Osteoblast (primary cell): ENCODE data around the gene ABHD12. TPM values are rescaled to one million over a fixed set of nuclear protein-coding genes. Genes with fewer than 3 reads are reported as not detected.
"Not testable (repeated sequence)": the region's sequence is repeated elsewhere in the genome, so short reads cannot be mapped to it uniquely, and the experiment has no call there.

ENCODE experiments used
- DNase-seq: peaks from one replicate; pipeline ENCODE4 v3.0.0; 2011; ENCODE audit warnings: low spot score, mixed read lengths; ENCODE audit not compliant: insufficient read length; ENCODE audit errors: missing footprints
- H2AFZ ChIP-seq: 2 replicates; pipeline ENCODE4 v1.6.0; 2011; ENCODE audit warnings: mild to moderate bottlenecking, low read length
- H3K27ac ChIP-seq: 2 replicates; pipeline ENCODE4 v1.5.1; 2011; ENCODE audit warnings: mild to moderate bottlenecking, low read depth, low read length, moderate library complexity
- H3K27me3 ChIP-seq: 2 replicates; pipeline ENCODE4 v1.6.0; 2012; ENCODE audit warnings: mild to moderate bottlenecking, control low read depth, inconsistent platforms, low read length, moderate library complexity; ENCODE audit not compliant: insufficient read depth
- H3K36me3 ChIP-seq: 2 replicates; pipeline ENCODE4 v1.5.1; 2011; ENCODE audit warnings: mild to moderate bottlenecking, low read length, control low read depth, moderate library complexity; ENCODE audit not compliant: insufficient read depth
- H3K4me1 ChIP-seq: 2 replicates; pipeline ENCODE4 v1.5.1; 2011; ENCODE audit warnings: mild to moderate bottlenecking, low read length, control low read depth, moderate library complexity; ENCODE audit not compliant: insufficient read depth
- H3K4me2 ChIP-seq: 2 replicates; pipeline ENCODE4 v1.6.0; 2011; ENCODE audit warnings: mild to moderate bottlenecking, low read length; ENCODE audit not compliant: insufficient read depth
- H3K4me3 ChIP-seq: fragments of 200-600 bp; sonication (generic); 3 replicates; pipeline ENCODE4 v1.5.1; 2012; ENCODE audit warnings: mild to moderate bottlenecking, low read length, inconsistent platforms; ENCODE audit not compliant: insufficient read depth
- H3K79me2 ChIP-seq: 2 replicates; pipeline ENCODE4 v1.6.0; 2012; ENCODE audit warnings: mild to moderate bottlenecking, low read length, control low read depth, inconsistent platforms; ENCODE audit not compliant: insufficient read depth
- H3K9me3 ChIP-seq: 2 replicates; pipeline ENCODE4 v1.5.1; 2011; ENCODE audit warnings: low read depth, low read length, control low read depth
- H4K20me1 ChIP-seq: 2 replicates; pipeline ENCODE4 v1.6.0; 2012; ENCODE audit warnings: mild to moderate bottlenecking, low read length, control low read depth; ENCODE audit not compliant: insufficient read depth
- CTCF ChIP-seq: IDR thresholded peaks from 2 replicates; pipeline ENCODE4 v1.5.1; 2011; ENCODE audit warnings: mild to moderate bottlenecking, low read depth, low read length, moderate library complexity; ENCODE audit errors: extremely low read depth
- total RNA-seq: library from RNA; depleted of rRNA; stranded (reverse); fragments of >200 nt; gene quantifications from 2 replicates; pipeline ENCODE4 v1.2.3, GENCODE V29; 2012

Gene ABHD12
- total RNA-seq, 1 donor: 29.7 TPM

- no peak for TF ChIP-seq CTCF
- H4K20me1 ChIP-seq: no peaks in the 10 kb centered on the region
- peaks cover 37% of the 10 kb centered on the region for H3K79me2 ChIP-seq
- H2AFZ ChIP-seq: peak overlapping the region; percentile 99
- H3K9me3 ChIP-seq: no peaks in the 10 kb centered on the region
- H3K4me1 ChIP-seq: peaks cover 17% of the 10 kb centered on the region
- H3K4me2 ChIP-seq: peak overlapping the region; percentile 90
- H3K27me3 ChIP-seq: no peaks in the 10 kb centered on the region
- H3K36me3 ChIP-seq: no peaks in the 10 kb centered on the region
- peak overlapping the region; percentile 91 for H3K4me3 ChIP-seq
- peak; percentile 26 for DNase-seq
- peak overlapping the region; percentile 80 for H3K27ac ChIP-seq
These were observed 17.5 kb upstream of the ABHD12 start for GRCh38 chr20:25408170-25408547.

GRCh38 chr20:25407311-25408169, 16.9 kb upstream of the ABHD12 start, which contains the start of gene GINS1:
TSS of gene GINS1 (plus strand) at chr20:25407673. CDS start at chr20:25407821, 148 bp downstream.
- no peaks in the 10 kb centered on the region for H3K27me3 ChIP-seq
- no peak for TF ChIP-seq CTCF
- H3K36me3 ChIP-seq: no peaks in the 10 kb centered on the region
- peaks cover 17% of the 10 kb centered on the region for H3K4me1 ChIP-seq
- H4K20me1 ChIP-seq: no peaks in the 10 kb centered on the region
- H3K9me3 ChIP-seq: peaks cover 1% of the 10 kb centered on the region
- peak within 1 kb of the TSS; percentile 99 for H2AFZ ChIP-seq
- peak; percentile 94 for DNase-seq
- peaks cover 37% of the 10 kb centered on the region for H3K79me2 ChIP-seq
- H3K27ac ChIP-seq: peak within 1 kb of the TSS; percentile 80
- peak within 1 kb of the TSS; percentile 90 for H3K4me2 ChIP-seq
- H3K4me3 ChIP-seq: peak within 1 kb of the TSS; percentile 91

GRCh38 chr20:25402583-25402982, 11.9 kb upstream of the ABHD12 start:
- peaks cover 3% of the 10 kb centered on the region for H3K9me3 ChIP-seq
- peaks cover 3% of the 10 kb centered on the region for H3K27me3 ChIP-seq
- H3K79me2 ChIP-seq: no peaks in the 10 kb centered on the region
- H3K36me3 ChIP-seq: no peaks in the 10 kb centered on the region
- H2AFZ ChIP-seq: no peak overlapping the region
- no peak overlapping the region for H3K4me2 ChIP-seq
- no peak for DNase-seq
- H3K4me1 ChIP-seq: peaks cover 13% of the 10 kb centered on the region
- no peak for TF ChIP-seq CTCF
- H3K4me3 ChIP-seq: no peak overlapping the region
- H3K27ac ChIP-seq: no peak overlapping the region
- no peaks in the 10 kb centered on the region for H4K20me1 ChIP-seq

- H3K4me2 ChIP-seq, H3K27me3 ChIP-seq, H3K27ac ChIP-seq, H3K4me3 ChIP-seq, H3K79me2 ChIP-seq, DNase-seq, H3K4me1 ChIP-seq, H3K9me3 ChIP-seq, H2AFZ ChIP-seq, H4K20me1 ChIP-seq, H3K36me3 ChIP-seq: not testable (repeated sequence)
These were observed 9.7 kb upstream of the ABHD12 start for GRCh38 chr20:25400291-25400732.
